Measurements from ENCODE around the gene CACHD1. TPM values are rescaled to one million over a fixed set of nuclear protein-coding genes. Genes with fewer than 3 reads are reported as not detected.

CACHD1 gene
- total RNA-seq, 1 experiment from 2014 or later: 16.6 TPM

- Mint-ChIP-seq H3K27me3 (ENCODE audit: insufficient read depth, unreplicated experiment) (no peaks in the 10 kb centered on the region), H3K4me3 (ENCODE audit: unreplicated experiment) (no peak overlapping the region), H3K4me1 (ENCODE audit: low read depth, unreplicated experiment) (peaks cover 14% of the 10 kb centered on the region), H3K9me3 (ENCODE audit: unreplicated experiment) (no peaks in the 10 kb centered on the region), H3K27ac (ENCODE audit: unreplicated experiment) (no peak overlapping the region), H3K36me3 (ENCODE audit: insufficient read depth, unreplicated experiment) (no peaks in the 10 kb centered on the region)
- no TSS peak for BruUV-seq (replicated peaks)
- no peaks in the 10 kb centered on the region; the same call in 1 of the 2 replicates for H3K36me3 ChIP-seq (ENCODE audit: control insufficient read depth, insufficient read depth, low read length)
- intact Hi-C loops (cut with micrococcal nuclease; ENCODE audit: unreplicated experiment): no loop called here
- no peak overlapping the region for H3K4me3 ChIP-seq (ENCODE audit: low read depth, low read length)
- TF ChIP-seq, protein P1, sequence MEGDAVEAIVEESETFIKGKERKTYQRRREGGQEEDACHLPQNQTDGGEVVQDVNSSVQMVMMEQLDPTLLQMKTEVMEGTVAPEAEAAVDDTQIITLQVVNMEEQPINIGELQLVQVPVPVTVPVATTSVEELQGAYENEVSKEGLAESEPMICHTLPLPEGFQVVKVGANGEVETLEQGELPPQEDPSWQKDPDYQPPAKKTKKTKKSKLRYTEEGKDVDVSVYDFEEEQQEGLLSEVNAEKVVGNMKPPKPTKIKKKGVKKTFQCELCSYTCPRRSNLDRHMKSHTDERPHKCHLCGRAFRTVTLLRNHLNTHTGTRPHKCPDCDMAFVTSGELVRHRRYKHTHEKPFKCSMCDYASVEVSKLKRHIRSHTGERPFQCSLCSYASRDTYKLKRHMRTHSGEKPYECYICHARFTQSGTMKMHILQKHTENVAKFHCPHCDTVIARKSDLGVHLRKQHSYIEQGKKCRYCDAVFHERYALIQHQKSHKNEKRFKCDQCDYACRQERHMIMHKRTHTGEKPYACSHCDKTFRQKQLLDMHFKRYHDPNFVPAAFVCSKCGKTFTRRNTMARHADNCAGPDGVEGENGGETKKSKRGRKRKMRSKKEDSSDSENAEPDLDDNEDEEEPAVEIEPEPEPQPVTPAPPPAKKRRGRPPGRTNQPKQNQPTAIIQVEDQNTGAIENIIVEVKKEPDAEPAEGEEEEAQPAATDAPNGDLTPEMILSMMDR (IDR thresholded peaks at IDR 0.05; ENCODE audit: insufficient read depth in 1 of 2, low read depth in 1 of 2, low read length in 1 of 2, severe bottlenecking in 1 of 2, unreplicated experiment in 1 of 2): no peak
- peaks cover 29% of the 10 kb centered on the region for H3K4me1 ChIP-seq
- no peak for DNase-seq
- no peaks in the 10 kb centered on the region for H3K9me3 ChIP-seq
- no peaks in the 10 kb centered on the region for H3K27me3 ChIP-seq (replicated peaks; ENCODE audit: control insufficient read depth, insufficient read depth, low read length)
- ChIA-PET POLR2A (no interaction called here), CTCF (interaction anchor here (2.0 kb wide), 1 partner anchor 14 kb away, joined by 8 read pairs; no protein-coding TSS in a partner anchor)
Observed at GRCh38 chr1:64513545-64513944, 43.6 kb downstream of the CACHD1 start.

GRCh38 chr1:64514197-64514765 is 44.4 kb downstream of the CACHD1 start:
- peak overlapping the region; percentile 9 for H3K4me3 Mint-ChIP-seq (ENCODE audit: unreplicated experiment)
- BruUV-seq (replicated peaks): no TSS peak
- H3K27ac Mint-ChIP-seq (ENCODE audit: unreplicated experiment): peak overlapping the region; percentile 48
- ChIA-PET POLR2A (interaction anchor here (0.8 kb wide), 1 partner anchor 9 kb away, joined by 3 read pairs; no protein-coding TSS in a partner anchor), CTCF (interaction anchor here (1.0 to 2.0 kb wide), 2 partner anchors 14 to 23 kb away, joined by 3 to 8 read pairs; no protein-coding TSS in a partner anchor)
- no peaks in the 10 kb centered on the region for H3K36me3 Mint-ChIP-seq (ENCODE audit: insufficient read depth, unreplicated experiment)
- Histone ChIP-seq H3K4me1 (peaks cover 29% of the 10 kb centered on the region), H3K27me3 (replicated peaks; ENCODE audit: control insufficient read depth, insufficient read depth, low read length) (no peaks in the 10 kb centered on the region), H3K36me3 (ENCODE audit: control insufficient read depth, insufficient read depth, low read length) (no peaks in the 10 kb centered on the region; the same call in 1 of the 2 replicates), H3K4me3 (ENCODE audit: low read depth, low read length) (no peak overlapping the region), H3K9me3 (no peaks in the 10 kb centered on the region)
- no peaks in the 10 kb centered on the region for H3K9me3 Mint-ChIP-seq (ENCODE audit: unreplicated experiment)
- no peaks in the 10 kb centered on the region for H3K27me3 Mint-ChIP-seq (ENCODE audit: insufficient read depth, unreplicated experiment)
- intact Hi-C loops (cut with micrococcal nuclease; ENCODE audit: unreplicated experiment): loop anchor here (1.0 kb wide), 1 partner anchor 22 kb away; no protein-coding TSS in a partner anchor
- peaks cover 14% of the 10 kb centered on the region for H3K4me1 Mint-ChIP-seq (ENCODE audit: low read depth, unreplicated experiment)
- DNase-seq: peak; percentile 46 to 49
- TF ChIP-seq, protein P1 (IDR thresholded peaks at IDR 0.05; ENCODE audit: insufficient read depth in 1 of 2, low read depth in 1 of 2, low read length in 1 of 2, severe bottlenecking in 1 of 2, unreplicated experiment in 1 of 2): no peak

DNA sequence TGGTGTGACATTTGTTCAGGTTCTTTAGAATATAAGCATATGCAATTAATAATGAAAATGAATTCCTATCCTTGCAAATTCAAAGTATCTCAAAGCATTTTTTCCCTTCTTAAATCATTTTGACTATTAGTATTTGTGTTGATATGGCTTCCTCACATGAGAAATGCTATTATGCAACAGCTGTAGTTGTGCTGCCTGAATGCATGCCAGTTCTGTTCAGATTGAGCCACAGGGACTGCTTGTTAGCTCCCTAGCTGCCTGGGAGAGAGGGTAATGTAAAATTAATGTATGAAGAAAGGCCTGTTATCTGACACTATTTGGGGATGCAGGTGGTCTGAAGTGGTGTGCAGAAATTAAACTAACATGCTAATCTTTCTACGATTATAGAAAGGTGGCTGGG is 45.5 kb downstream of the CACHD1 start:
- ChIA-PET POLR2A (no interaction called here), CTCF (no interaction called here)
- H3K4me3 Mint-ChIP-seq (ENCODE audit: unreplicated experiment): no peak overlapping the region
- no peaks in the 10 kb centered on the region for H3K9me3 Mint-ChIP-seq (ENCODE audit: unreplicated experiment)
- no peak overlapping the region for H3K27ac Mint-ChIP-seq (ENCODE audit: unreplicated experiment)
- H3K4me1 Mint-ChIP-seq (ENCODE audit: low read depth, unreplicated experiment): peaks cover 13% of the 10 kb centered on the region
- BruUV-seq (replicated peaks): no TSS peak
- no peaks in the 10 kb centered on the region for H3K27me3 Mint-ChIP-seq (ENCODE audit: insufficient read depth, unreplicated experiment)
- no peaks in the 10 kb centered on the region for H3K36me3 Mint-ChIP-seq (ENCODE audit: insufficient read depth, unreplicated experiment)
- no peak for DNase-seq
- Histone ChIP-seq H3K36me3 (ENCODE audit: control insufficient read depth, insufficient read depth, low read length) (no peaks in the 10 kb centered on the region; the same call in 1 of the 2 replicates), H3K4me1 (peaks cover 29% of the 10 kb centered on the region), H3K27me3 (replicated peaks; ENCODE audit: control insufficient read depth, insufficient read depth, low read length) (no peaks in the 10 kb centered on the region), H3K4me3 (ENCODE audit: low read depth, low read length) (no peak overlapping the region), H3K9me3 (no peaks in the 10 kb centered on the region)
- TF ChIP-seq, protein P1 (IDR thresholded peaks at IDR 0.05; ENCODE audit: insufficient read depth in 1 of 2, low read depth in 1 of 2, low read length in 1 of 2, severe bottlenecking in 1 of 2, unreplicated experiment in 1 of 2): no peak
- intact Hi-C loops (cut with micrococcal nuclease; ENCODE audit: unreplicated experiment): no loop called here
